ENCODE measurements around the gene SUSD5.
A peak's percentile ranks its signal among the peaks of the same experiment; 100 is the strongest.

SUSD5 gene

GRCh38 chr3:33131331-33132018 lies 87.1 kb downstream of the SUSD5 start:
- H3K4me3 ChIP-seq (ENCODE audit: low read length), result no peak overlapping the region
- H2BK5ac ChIP-seq (ENCODE audit: low read length), result no peak overlapping the region
- WGBS (ENCODE audit: extremely low coverage, insufficient coverage, low lambda C conversion rate), result no CpG with 5 or more reads among the region's 6 CpGs
- no peaks in the 10 kb centered on the region for H3K27me3 ChIP-seq (ENCODE audit: insufficient read depth, low read length, poor library complexity)
- H3K4me2 ChIP-seq (ENCODE audit: low read length), result no peak overlapping the region
- H3K27ac ChIP-seq (ENCODE audit: low read depth, low read length), result no peak overlapping the region
- H4K5ac ChIP-seq (ENCODE audit: low read length), result no peak overlapping the region
- no peak overlapping the region for H2AK5ac ChIP-seq (ENCODE audit: low read length)
- no peaks in the 10 kb centered on the region for H3K79me1 ChIP-seq (ENCODE audit: low read length)
- no peak overlapping the region for H3K9ac ChIP-seq (ENCODE audit: low read length)
- H3K23ac ChIP-seq (ENCODE audit: low read length), result no peak overlapping the region
- no peak overlapping the region for H3K56ac ChIP-seq (ENCODE audit: low read length)
- no peak overlapping the region for H4K8ac ChIP-seq (ENCODE audit: low read depth, low read length)
- no peaks in the 10 kb centered on the region for H3K79me2 ChIP-seq (ENCODE audit: control insufficient read depth, insufficient read depth, low read length)
- no peak overlapping the region for H3K18ac ChIP-seq (ENCODE audit: low read length)
- H3K4ac ChIP-seq (ENCODE audit: low read depth, low read length), result no peak overlapping the region
- H2BK120ac ChIP-seq (ENCODE audit: low read depth, low read length), result no peak overlapping the region
- H3K36me3 ChIP-seq (ENCODE audit: control insufficient read depth, insufficient read depth, low read length), result peaks cover 5% of the 10 kb centered on the region
- H3K4me1 ChIP-seq (ENCODE audit: control insufficient read depth, low read depth, low read length), result no peaks in the 10 kb centered on the region
- no peak overlapping the region for H2BK15ac ChIP-seq (replicated peaks; ENCODE audit: low read depth)
- DNase-seq, result peak; percentile 91

GRCh38 chr3:33130144-33130543 lies 88.5 kb downstream of the SUSD5 start:
- no peak overlapping the region for H3K4me3 ChIP-seq (ENCODE audit: low read length)
- H3K9ac ChIP-seq (ENCODE audit: low read length), result no peak overlapping the region
- no peaks in the 10 kb centered on the region for H3K27me3 ChIP-seq (ENCODE audit: insufficient read depth, low read length, poor library complexity)
- no peak overlapping the region for H3K18ac ChIP-seq (ENCODE audit: low read length)
- H4K5ac ChIP-seq (ENCODE audit: low read length), result no peak overlapping the region
- no peak overlapping the region for H2BK120ac ChIP-seq (ENCODE audit: low read depth, low read length)
- no peak overlapping the region for H3K56ac ChIP-seq (ENCODE audit: low read length)
- H2BK15ac ChIP-seq (replicated peaks; ENCODE audit: low read depth), result no peak overlapping the region
- H2AK5ac ChIP-seq (ENCODE audit: low read length), result no peak overlapping the region
- no peak overlapping the region for H3K23ac ChIP-seq (ENCODE audit: low read length)
- no peaks in the 10 kb centered on the region for H3K79me2 ChIP-seq (ENCODE audit: control insufficient read depth, insufficient read depth, low read length)
- DNase-seq, result no peak
- no peak overlapping the region for H3K4ac ChIP-seq (ENCODE audit: low read depth, low read length)
- no CpG with 5 or more reads among the region's 2 CpGs for WGBS (ENCODE audit: extremely low coverage, insufficient coverage, low lambda C conversion rate)
- no peak overlapping the region for H4K8ac ChIP-seq (ENCODE audit: low read depth, low read length)
- H3K79me1 ChIP-seq (ENCODE audit: low read length), result no peaks in the 10 kb centered on the region
- H3K36me3 ChIP-seq (ENCODE audit: control insufficient read depth, insufficient read depth, low read length), result peaks cover 5% of the 10 kb centered on the region
- H3K4me2 ChIP-seq (ENCODE audit: low read length), result no peak overlapping the region
- H3K27ac ChIP-seq (ENCODE audit: low read depth, low read length), result no peak overlapping the region
- H2BK5ac ChIP-seq (ENCODE audit: low read length), result no peak overlapping the region
- H3K4me1 ChIP-seq (ENCODE audit: control insufficient read depth, low read depth, low read length), result no peaks in the 10 kb centered on the region

GRCh38 chr3:33128706-33129105 lies 89.9 kb downstream of the SUSD5 start:
- DNase-seq, result peak; percentile 51
- Histone ChIP-seq H3K79me1 (ENCODE audit: low read length) (no peaks in the 10 kb centered on the region), H3K27me3 (ENCODE audit: insufficient read depth, low read length, poor library complexity) (no peaks in the 10 kb centered on the region), H4K8ac (ENCODE audit: low read depth, low read length) (no peak overlapping the region), H3K4me1 (ENCODE audit: control insufficient read depth, low read depth, low read length) (no peaks in the 10 kb centered on the region), H2BK5ac (ENCODE audit: low read length) (no peak overlapping the region), H3K79me2 (ENCODE audit: control insufficient read depth, insufficient read depth, low read length) (no peaks in the 10 kb centered on the region), H3K4me2 (ENCODE audit: low read length) (no peak overlapping the region), H3K56ac (ENCODE audit: low read length) (no peak overlapping the region), H3K4ac (ENCODE audit: low read depth, low read length) (no peak overlapping the region), H3K9ac (ENCODE audit: low read length) (no peak overlapping the region), H3K36me3 (ENCODE audit: control insufficient read depth, insufficient read depth, low read length) (peaks cover 4% of the 10 kb centered on the region), H2BK120ac (ENCODE audit: low read depth, low read length) (no peak overlapping the region), H3K23ac (ENCODE audit: low read length) (no peak overlapping the region), H2BK15ac (replicated peaks; ENCODE audit: low read depth) (no peak overlapping the region), H2AK5ac (ENCODE audit: low read length) (no peak overlapping the region), H3K27ac (ENCODE audit: low read depth, low read length) (no peak overlapping the region), H3K4me3 (ENCODE audit: low read length) (no peak overlapping the region), H3K18ac (ENCODE audit: low read length) (no peak overlapping the region), H4K5ac (ENCODE audit: low read length) (no peak overlapping the region)
- WGBS (ENCODE audit: extremely low coverage, insufficient coverage, low lambda C conversion rate), result no CpG with 5 or more reads among the region's 1 CpG

GRCh38 chr3:33125840-33126239 lies 92.8 kb downstream of the SUSD5 start:
- Histone ChIP-seq H3K4me1 (ENCODE audit: control insufficient read depth, low read depth, low read length) (no peaks in the 10 kb centered on the region), H3K18ac (ENCODE audit: low read length) (no peak overlapping the region), H2BK120ac (ENCODE audit: low read depth, low read length) (no peak overlapping the region), H3K79me1 (ENCODE audit: low read length) (no peaks in the 10 kb centered on the region), H3K23ac (ENCODE audit: low read length) (no peak overlapping the region), H3K27ac (ENCODE audit: low read depth, low read length) (no peak overlapping the region), H3K4ac (ENCODE audit: low read depth, low read length) (no peak overlapping the region), H4K8ac (ENCODE audit: low read depth, low read length) (no peak overlapping the region), H2BK15ac (replicated peaks; ENCODE audit: low read depth) (no peak overlapping the region), H3K4me3 (ENCODE audit: low read length) (no peak overlapping the region), H2BK5ac (ENCODE audit: low read length) (no peak overlapping the region), H3K36me3 (ENCODE audit: control insufficient read depth, insufficient read depth, low read length) (peaks cover under 1% of the 10 kb centered on the region), H3K56ac (ENCODE audit: low read length) (no peak overlapping the region), H3K79me2 (ENCODE audit: control insufficient read depth, insufficient read depth, low read length) (no peaks in the 10 kb centered on the region), H3K27me3 (ENCODE audit: insufficient read depth, low read length, poor library complexity) (no peaks in the 10 kb centered on the region), H4K5ac (ENCODE audit: low read length) (no peak overlapping the region), H2AK5ac (ENCODE audit: low read length) (no peak overlapping the region), H3K9ac (ENCODE audit: low read length) (no peak overlapping the region), H3K4me2 (ENCODE audit: low read length) (no peak overlapping the region)
- DNase-seq, result no peak
- WGBS (ENCODE audit: extremely low coverage, insufficient coverage, low lambda C conversion rate), result no CpG with 5 or more reads among the region's 3 CpGs

- no peak overlapping the region for H3K18ac ChIP-seq (ENCODE audit: low read length)
- no peak overlapping the region for H2AK5ac ChIP-seq (ENCODE audit: low read length)
- H3K27me3 ChIP-seq (ENCODE audit: insufficient read depth, low read length, poor library complexity), result no peaks in the 10 kb centered on the region
- H3K4me2 ChIP-seq (ENCODE audit: low read length), result no peak overlapping the region
- no peak overlapping the region for H4K8ac ChIP-seq (ENCODE audit: low read depth, low read length)
- H3K4me1 ChIP-seq (ENCODE audit: control insufficient read depth, low read depth, low read length), result no peaks in the 10 kb centered on the region
- no peaks in the 10 kb centered on the region for H3K36me3 ChIP-seq (ENCODE audit: control insufficient read depth, insufficient read depth, low read length)
- H2BK120ac ChIP-seq (ENCODE audit: low read depth, low read length), result no peak overlapping the region
- H2BK15ac ChIP-seq (replicated peaks; ENCODE audit: low read depth), result no peak overlapping the region
- H3K23ac ChIP-seq (ENCODE audit: low read length), result no peak overlapping the region
- peaks cover under 1% of the 10 kb centered on the region for H3K79me1 ChIP-seq (ENCODE audit: low read length)
- H3K56ac ChIP-seq (ENCODE audit: low read length), result no peak overlapping the region
- H3K9ac ChIP-seq (ENCODE audit: low read length), result no peak overlapping the region
- H3K27ac ChIP-seq (ENCODE audit: low read depth, low read length), result no peak overlapping the region
- WGBS (ENCODE audit: extremely low coverage, insufficient coverage, low lambda C conversion rate), result no CpG with 5 or more reads among the region's 1 CpG
- H3K4ac ChIP-seq (ENCODE audit: low read depth, low read length), result no peak overlapping the region
- DNase-seq, result no peak
- no peak overlapping the region for H3K4me3 ChIP-seq (ENCODE audit: low read length)
- H4K5ac ChIP-seq (ENCODE audit: low read length), result no peak overlapping the region
- H2BK5ac ChIP-seq (ENCODE audit: low read length), result no peak overlapping the region
- no peaks in the 10 kb centered on the region for H3K79me2 ChIP-seq (ENCODE audit: control insufficient read depth, insufficient read depth, low read length)
Measured at GRCh38 chr3:33124638-33125037, 94.0 kb downstream of the SUSD5 start.

- Histone ChIP-seq H3K56ac (ENCODE audit: low read length) (no peak overlapping the region), H2BK15ac (replicated peaks; ENCODE audit: low read depth) (no peak overlapping the region), H4K5ac (ENCODE audit: low read length) (no peak overlapping the region), H3K23ac (ENCODE audit: low read length) (no peak overlapping the region), H3K79me1 (ENCODE audit: low read length) (peaks cover 2% of the 10 kb centered on the region), H3K36me3 (ENCODE audit: control insufficient read depth, insufficient read depth, low read length) (no peaks in the 10 kb centered on the region), H3K27ac (ENCODE audit: low read depth, low read length) (no peak overlapping the region), H2BK5ac (ENCODE audit: low read length) (no peak overlapping the region), H3K4me2 (ENCODE audit: low read length) (no peak overlapping the region), H4K8ac (ENCODE audit: low read depth, low read length) (no peak overlapping the region), H3K9ac (ENCODE audit: low read length) (no peak overlapping the region), H3K79me2 (ENCODE audit: control insufficient read depth, insufficient read depth, low read length) (no peaks in the 10 kb centered on the region), H3K18ac (ENCODE audit: low read length) (no peak overlapping the region), H3K4me3 (ENCODE audit: low read length) (no peak overlapping the region), H2AK5ac (ENCODE audit: low read length) (no peak overlapping the region), H3K4me1 (ENCODE audit: control insufficient read depth, low read depth, low read length) (no peaks in the 10 kb centered on the region), H3K27me3 (ENCODE audit: insufficient read depth, low read length, poor library complexity) (no peaks in the 10 kb centered on the region), H2BK120ac (ENCODE audit: low read depth, low read length) (no peak overlapping the region), H3K4ac (ENCODE audit: low read depth, low read length) (no peak overlapping the region)
- peak; percentile 48 for DNase-seq
- no CpG with 5 or more reads among the region's 5 CpGs for WGBS (ENCODE audit: extremely low coverage, insufficient coverage, low lambda C conversion rate)
Measured at GRCh38 chr3:33122991-33123390, 95.6 kb downstream of the SUSD5 start.
